GM12878 (cell line): ENCODE data around the gene IDI1. TPM values are rescaled to one million over a fixed set of nuclear protein-coding genes. Genes with fewer than 3 reads are reported as not detected.

Experiments used
- ATAC-seq: fragments of 200-7000 bp; cut with Tn5 transposase; 3 replicates; pipeline ENCODE4 v1.9.1; 2020; ENCODE audit warnings: mild to moderate bottlenecking, moderate library complexity
- BruUV-seq: library from RNA; stranded (reverse); fragments of 400-500 nt; replicated peaks from 2 replicates; lab custom pipeline; 2021; lab: Mats Ljungman, UMichigan
- CTCF ChIA-PET: fragments of 300-600 bp; sonication (Branson Sonifier 250); formaldehyde crosslinking; extraction: SDS; loops from one replicate; lab custom pipeline; 2021; ENCODE audit warnings: inconsistent platforms; lab: Yijun Ruan, JAX
- POLR2A ChIA-PET: fragments of 350-600 bp; formaldehyde crosslinking; extraction: SDS; loops from one replicate; lab custom pipeline; 2021; ENCODE audit warnings: inconsistent platforms; lab: Charles Lee
- RAD21 ChIA-PET: fragments of 300-600 bp; sonication (Branson Sonifier 250); formaldehyde crosslinking; loops from one replicate; lab custom pipeline; 2023; ENCODE audit warnings: antibody characterized with exemption; ENCODE audit not compliant: unreplicated experiment; lab: Charles Lee
- SMC1A ChIA-PET: fragments of 300-600 bp; sonication (Branson Sonifier 250); formaldehyde crosslinking; loops from one replicate; lab custom pipeline; 2023; ENCODE audit not compliant: unreplicated experiment, uncharacterized antibody; lab: Charles Lee
- DNase-seq: peaks from one replicate; pipeline ENCODE4 v3.0.0-alpha.2; 2011; ENCODE audit warnings: low read depth, low spot score
- FAIRE-seq: peaks from 3 replicates; lab custom pipeline; 2011; peaks lifted over from hg19 to GRCh38; lab: Jason Lieb, UNC
- H2AFZ ChIP-seq: 2 replicates; pipeline ENCODE4 v1.6.0; 2011; ENCODE audit warnings: low read depth, low read length, control low read depth; ENCODE audit not compliant: control insufficient read depth
- H3K27ac ChIP-seq: 2 replicates; pipeline ENCODE4 v1.5.1; 2011; ENCODE audit warnings: control low read depth; ENCODE audit not compliant: control insufficient read depth, insufficient read depth
- H3K27me3 ChIP-seq, 2 experiments: replicated peaks in 1 of 2; 2 replicates each; pipeline versions ENCODE4 v1.6.0 to v1.6.1; 2011; ENCODE audit warnings: low read length in 1 of 2; ENCODE audit not compliant: control insufficient read depth in 2 of 2, insufficient read depth in 2 of 2
- H3K36me3 ChIP-seq, 2 experiments: 2 replicates each; pipeline ENCODE4 v1.5.1; 2011; ENCODE audit warnings: low read length in 1 of 2; ENCODE audit not compliant: control insufficient read depth in 2 of 2, insufficient read depth in 2 of 2
- H3K4me1 ChIP-seq: 2 replicates; pipeline ENCODE4 v1.6.1; 2011; ENCODE audit warnings: mild to moderate bottlenecking, low read length, moderate library complexity, mixed read lengths; ENCODE audit not compliant: control insufficient read depth, insufficient read depth
- H3K4me2 ChIP-seq: 2 replicates; pipeline ENCODE4 v1.6.0; 2011; ENCODE audit warnings: control low read depth; ENCODE audit not compliant: control insufficient read depth, insufficient read depth
- H3K4me3 ChIP-seq: fragments of 200-600 bp; sonication (generic); 2 replicates; pipeline ENCODE4 v1.5.1; 2016
- H3K79me2 ChIP-seq: 2 replicates; pipeline ENCODE4 v1.6.0; 2011; ENCODE audit warnings: low read length; ENCODE audit not compliant: control insufficient read depth, insufficient read depth
- H3K9ac ChIP-seq: 2 replicates; pipeline ENCODE4 v1.8.0; 2011; ENCODE audit warnings: low read length, control low read depth, mixed read lengths; ENCODE audit not compliant: control insufficient read depth, insufficient read depth
- H3K9me3 ChIP-seq: replicated peaks from 3 replicates; pipeline ENCODE4 v1.5.1; 2011; ENCODE audit warnings: mild to moderate bottlenecking, low read length; ENCODE audit not compliant: control insufficient read depth, insufficient read depth
- H4K20me1 ChIP-seq: 2 replicates; pipeline ENCODE4 v1.6.0; 2011; ENCODE audit not compliant: control insufficient read depth, insufficient read depth
- EP300 ChIP-seq, 2 experiments: fragments of 150-350 bp in 1 of 2; IDR thresholded peaks; 2 replicates each; pipeline ENCODE4 v1.6.1; 2011 to 2012; ENCODE audit warnings: low read depth in 2 of 2, low read length in 2 of 2, borderline replicate concordance in 1 of 2, improper control_type of control experiment in 1 of 2, inconsistent platforms in 1 of 2; ENCODE audit not compliant: control insufficient read depth in 1 of 2
- FOS ChIP-seq: IDR thresholded peaks from 3 replicates; pipeline ENCODE4 v1.6.1; 2011; ENCODE audit warnings: borderline replicate concordance; ENCODE audit not compliant: insufficient read length; ENCODE audit errors: extremely low read depth
- JUND ChIP-seq: IDR thresholded peaks from 2 replicates; pipeline ENCODE4 v1.6.1; 2012; ENCODE audit warnings: low read depth, mild to moderate bottlenecking, low read length, improper control_type of control experiment, moderate library complexity
- NFXL1 ChIP-seq: fragments of 450-650 bp; IDR thresholded peaks from 2 replicates; pipeline ENCODE4 v1.6.1; 2017; ENCODE audit warnings: antibody characterized with exemption, mild to moderate bottlenecking, borderline replicate concordance
- POLR2A ChIP-seq: IDR thresholded peaks from 2 replicates; pipeline ENCODE4 v1.6.1; 2011; ENCODE audit warnings: low read depth, mild to moderate bottlenecking, low read length
- RCOR1 ChIP-seq: conservative IDR thresholded peaks from 2 replicates; pipeline ENCODE4 v1.6.1; 2012; ENCODE audit warnings: low read depth, low read length, improper control_type of control experiment
- SP1 ChIP-seq: IDR thresholded peaks from one replicate; pipeline ENCODE4 v1.6.1; 2011; ENCODE audit warnings: low read depth, low read length
- SUZ12 ChIP-seq: fragments of 200-600 bp; sonication (generic); IDR thresholded peaks from one replicate; pipeline ENCODE4 v1.6.1; 2018; ENCODE audit warnings: antibody characterized with exemption, mild to moderate bottlenecking; ENCODE audit not compliant: unreplicated experiment
- ZBTB40 ChIP-seq: fragments of 450-650 bp; IDR thresholded peaks from 2 replicates; pipeline ENCODE4 v1.6.1; 2016; ENCODE audit warnings: mild to moderate bottlenecking, moderate library complexity, borderline replicate concordance
- WGBS: methylation state at CpG from one replicate; pipeline ENCODE4 v1.1.6; 2016; ENCODE audit warnings: low lambda C conversion rate; ENCODE audit not compliant: insufficient replicate concordance, insufficient coverage; ENCODE audit errors: missing lambda C conversion rate; 5-methylcytosine and 5-hydroxymethylcytosine counted together
- in situ Hi-C: fragments of 300-500 bp; cut with MboI; formaldehyde crosslinking; loops from 9 replicates; pipeline ENCODE4 v1.14.3; 2018; ENCODE audit warnings: mixed read lengths
- intact Hi-C: fragments of 100-400 bp; cut with micrococcal nuclease; formaldehyde crosslinking; loops from one replicate; pipeline ENCODE4 v1.14.2; 2022; ENCODE audit not compliant: unreplicated experiment
- polyA plus RNA-seq, 11 experiments: library from polyadenylated mRNA; depleted of rRNA in 4 of 11; unstranded in 6 of 11; stranded (reverse) in 5 of 11; fragments of >200 nt; fragmentation: Nextera tagmentation in 4 of 11; fragmentation: Illumina TruSeq in 1 of 11; extraction: Ambion mirVana in 4 of 11; extraction: Trizol in 1 of 11; gene quantifications; 1 replicate in 1 of 11; 2 replicates in 10 of 11; pipeline versions ENCODE4 v1.2.1 to v1.2.3, GENCODE V29; 2011 to 2016; ENCODE audit warnings: inconsistent platforms in 2 of 11, missing spikeins in 2 of 11, low read depth in 1 of 11
- total RNA-seq, 4 experiments: library from RNA; depleted of rRNA in 3 of 4; stranded (reverse); fragments of >200 nt in 3 of 4; fragmentation: Illumina TruSeq in 1 of 4; extraction: Trizol in 1 of 4; gene quantifications; 2 replicates each; pipeline versions ENCODE4 v1.2.1 to v1.2.3, GENCODE V29; 2013 to 2021

IDI1 gene
- total and polyA plus RNA-seq, 10 of the 15 experiments (the other 5 are each of a cell fraction or from before 2014, with no cell fraction given): 85.5 to 223 (median 157) TPM

DNA sequence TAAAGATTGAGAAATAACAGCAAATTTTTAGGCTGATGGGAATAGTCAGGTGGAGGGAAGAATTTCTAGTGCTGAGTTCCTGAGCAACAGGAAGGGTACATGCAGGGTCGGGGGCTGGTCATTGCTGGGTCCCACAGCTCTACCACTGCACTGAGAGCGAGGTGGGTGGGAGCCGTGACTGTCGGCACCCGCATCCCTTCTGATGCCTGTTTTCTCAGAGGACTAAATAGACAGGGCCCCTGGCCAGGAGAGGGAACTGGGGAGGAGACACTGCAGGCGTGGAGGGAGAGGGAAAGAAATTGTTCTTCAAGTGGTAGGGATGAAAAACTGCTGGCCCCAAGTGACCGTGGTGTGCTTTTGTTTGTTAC is 53.4 kb downstream of the IDI1 start:
- ChIA-PET SMC1A (no interaction called here), POLR2A (no interaction called here), CTCF (no interaction called here), RAD21 (no interaction called here)
- Histone ChIP-seq H3K27ac (no peak overlapping the region), H2AFZ (no peak overlapping the region), H3K9ac (no peak overlapping the region), H3K4me3 (no peak overlapping the region), H3K4me2 (no peak overlapping the region), H3K9me3 (peaks cover 1% of the 10 kb centered on the region; the same call in 1 of the 3 replicates), H3K79me2 (peaks cover 22% of the 10 kb centered on the region), H3K36me3 (peaks cover 31 to 41% of the 10 kb centered on the region in 2 experiments), H4K20me1 (peaks cover 2% of the 10 kb centered on the region; the same call in 1 of the 2 replicates), H3K4me1 (peaks cover 4% of the 10 kb centered on the region; the same call in 1 of the 2 replicates), H3K27me3 (no peaks in the 10 kb centered on the region)
- ATAC-seq (no peak), FAIRE-seq (no peak), DNase-seq (no peak)
- intact Hi-C loops: loop anchor here (2.0 kb wide), 1 partner anchor 13 kb away; no protein-coding TSS in a partner anchor
- no peak for TF ChIP-seq EP300 (IDR thresholded peaks at IDR 0.05; ENCODE audit: borderline replicate concordance in 1 of 2, control insufficient read depth in 1 of 2, low read depth in 2 of 2, low read length in 2 of 2)
- TF ChIP-seq NFXL1: no peak
- TF ChIP-seq SP1: no peak
- TF ChIP-seq ZBTB40: no peak
- no peak for TF ChIP-seq FOS
- TF ChIP-seq RCOR1: no peak
- TF ChIP-seq POLR2A: 0 out of 2 replicates have a peak, but pooled peaks have one; percentile 31
- TF ChIP-seq SUZ12: no peak
- no peak for TF ChIP-seq JUND
- in situ Hi-C loops: no loop called here
- no TSS peak for BruUV-seq
- 98% methylated on average over 7 of the region's 7 CpGs for WGBS
